Gastrocnemius medialis (tissue), 4 donors: ENCODE data around the gene NAV3. TPM values are rescaled to one million over a fixed set of nuclear protein-coding genes. Genes with fewer than 3 reads are reported as not detected.

Source experiments
- ATAC-seq, 2 donors: fragments of 150-250 bp; one replicate each; pipeline ENCODE4 v1.9.1; 2016
- DNase-seq, 2 donors: peaks; one replicate each; pipeline ENCODE4 v3.0.0-alpha.2; 2019
- H3K27ac ChIP-seq, 4 donors: fragments of 200-600 bp; sonication (generic); 1 replicate in 1 of 4; 2 replicates in 3 of 4; pipeline ENCODE4 v1.5.1; 2016 to 2018; ENCODE audit warnings: mild to moderate bottlenecking in 2 of 4, moderate library complexity in 1 of 4
- H3K27me3 ChIP-seq, 3 donors: fragments of 200-600 bp; sonication (generic) in 2 of 3; 1 replicate in 1 of 3; 2 replicates in 2 of 3; pipeline versions ENCODE4 v1.5.1 to v1.6.0; 2016 to 2019; ENCODE audit warnings: mild to moderate bottlenecking in 1 of 3, moderate library complexity in 1 of 3
- H3K36me3 ChIP-seq, 2 donors: fragments of 200-600 bp; sonication (generic) in 1 of 2; one replicate each; pipeline ENCODE4 v1.5.1; 2017 to 2018
- H3K4me1 ChIP-seq, 2 donors: fragments of 200-600 bp; sonication (generic) in 1 of 2; one replicate each; pipeline ENCODE4 v1.5.1; 2016 to 2017; ENCODE audit warnings: mild to moderate bottlenecking in 2 of 2
- H3K4me3 ChIP-seq, 4 donors: fragments of 200-600 bp; sonication (generic) in 3 of 4; 1 replicate in 1 of 4; 2 replicates in 3 of 4; pipeline ENCODE4 v1.5.1; 2016 to 2019; ENCODE audit warnings: mild to moderate bottlenecking in 2 of 4
- H3K9me3 ChIP-seq, 3 donors: fragments of 200-600 bp; sonication (generic) in 2 of 3; 1 replicate in 1 of 3; 2 replicates in 2 of 3; pipeline ENCODE4 v1.5.1; 2016 to 2019
- POLR2A ChIP-seq, 2 donors: fragments of 450-650 bp; IDR thresholded peaks; one replicate each; pipeline ENCODE4 v1.6.1; 2017; ENCODE audit warnings: antibody characterized with exemption in 2 of 2, mild to moderate bottlenecking in 2 of 2, moderate library complexity in 2 of 2
- in situ Hi-C, 4 donors: fragments of 200-750 bp; cut with MboI; loops; one replicate each; pipeline versions ENCODE4 v1.15.0 to v1.8.0; 2017; ENCODE audit warnings: low sequenced_read_pairs in 4 of 4
- intact Hi-C: fragments of 100-400 bp; cut with DNase I; formaldehyde crosslinking; loops from one replicate; pipeline ENCODE4 v1.15.1; 2023; ENCODE audit warnings: low total_unique reads
- total RNA-seq, 4 donors: library from RNA; depleted of rRNA; stranded (reverse); fragments of >200 nt; gene quantifications; one replicate each; pipeline versions ENCODE4 v1.1.0 to v1.2.3, GENCODE V29; 2016
- TF ChIP-seq, protein P1 (sequence below), 5 experiments: fragments of 450-650 bp in 3 of 5; fragments of 200-600 bp in 2 of 5; sonication (generic) in 2 of 5; IDR thresholded peaks in 4 of 5; conservative IDR thresholded peaks in 1 of 5; 1 replicate in 4 of 5; 2 replicates in 1 of 5; pipeline ENCODE4 v1.5.1; 2016 to 2019; ENCODE audit warnings: antibody characterized with exemption in 5 of 5, mild to moderate bottlenecking in 3 of 5, moderate library complexity in 3 of 5

The NAV3 gene
- total RNA-seq, 4 donors from 2014 or later = 0.87 to 2.5 (median 2.0) TPM

DNA sequence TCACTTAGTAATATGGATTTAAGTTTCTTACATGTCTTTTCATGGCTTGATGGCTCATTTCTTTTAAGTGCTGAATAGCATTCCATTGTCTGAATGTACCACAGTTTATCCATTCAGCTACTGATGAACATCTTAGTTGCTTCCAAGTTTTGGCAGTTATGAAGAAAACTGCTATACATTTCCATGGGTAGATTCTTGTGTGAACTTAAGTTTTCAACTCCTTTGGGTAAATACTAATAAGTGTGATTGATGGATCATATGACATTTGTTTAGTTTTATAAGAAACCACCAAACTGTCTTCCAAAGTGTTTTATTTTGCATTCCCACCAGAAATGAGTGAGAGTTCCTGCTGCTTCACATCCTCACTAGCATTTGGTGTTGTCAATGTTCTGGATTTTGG, 119.2 kb downstream of the NAV3 start:
- Histone ChIP-seq H3K4me3 (no peak overlapping the region), H3K9me3 (no peaks in the 10 kb centered on the region), H3K27ac (no peak overlapping the region), H3K27me3 (no peaks in the 10 kb centered on the region), H3K36me3 (no peaks in the 10 kb centered on the region), H3K4me1 (no peaks in the 10 kb centered on the region)
- ATAC-seq (no peak), DNase-seq (no peak)
- intact Hi-C loops (no loop called here), in situ Hi-C loops (no loop called here)
- TF ChIP-seq, protein P1, sequence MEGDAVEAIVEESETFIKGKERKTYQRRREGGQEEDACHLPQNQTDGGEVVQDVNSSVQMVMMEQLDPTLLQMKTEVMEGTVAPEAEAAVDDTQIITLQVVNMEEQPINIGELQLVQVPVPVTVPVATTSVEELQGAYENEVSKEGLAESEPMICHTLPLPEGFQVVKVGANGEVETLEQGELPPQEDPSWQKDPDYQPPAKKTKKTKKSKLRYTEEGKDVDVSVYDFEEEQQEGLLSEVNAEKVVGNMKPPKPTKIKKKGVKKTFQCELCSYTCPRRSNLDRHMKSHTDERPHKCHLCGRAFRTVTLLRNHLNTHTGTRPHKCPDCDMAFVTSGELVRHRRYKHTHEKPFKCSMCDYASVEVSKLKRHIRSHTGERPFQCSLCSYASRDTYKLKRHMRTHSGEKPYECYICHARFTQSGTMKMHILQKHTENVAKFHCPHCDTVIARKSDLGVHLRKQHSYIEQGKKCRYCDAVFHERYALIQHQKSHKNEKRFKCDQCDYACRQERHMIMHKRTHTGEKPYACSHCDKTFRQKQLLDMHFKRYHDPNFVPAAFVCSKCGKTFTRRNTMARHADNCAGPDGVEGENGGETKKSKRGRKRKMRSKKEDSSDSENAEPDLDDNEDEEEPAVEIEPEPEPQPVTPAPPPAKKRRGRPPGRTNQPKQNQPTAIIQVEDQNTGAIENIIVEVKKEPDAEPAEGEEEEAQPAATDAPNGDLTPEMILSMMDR (IDR thresholded peaks at IDR 0.05 in 4 of 5, conservative IDR thresholded peaks at IDR 0.05 in 1 of 5) = no peak
- no peak for TF ChIP-seq POLR2A (IDR thresholded peaks at IDR 0.05)

DNA sequence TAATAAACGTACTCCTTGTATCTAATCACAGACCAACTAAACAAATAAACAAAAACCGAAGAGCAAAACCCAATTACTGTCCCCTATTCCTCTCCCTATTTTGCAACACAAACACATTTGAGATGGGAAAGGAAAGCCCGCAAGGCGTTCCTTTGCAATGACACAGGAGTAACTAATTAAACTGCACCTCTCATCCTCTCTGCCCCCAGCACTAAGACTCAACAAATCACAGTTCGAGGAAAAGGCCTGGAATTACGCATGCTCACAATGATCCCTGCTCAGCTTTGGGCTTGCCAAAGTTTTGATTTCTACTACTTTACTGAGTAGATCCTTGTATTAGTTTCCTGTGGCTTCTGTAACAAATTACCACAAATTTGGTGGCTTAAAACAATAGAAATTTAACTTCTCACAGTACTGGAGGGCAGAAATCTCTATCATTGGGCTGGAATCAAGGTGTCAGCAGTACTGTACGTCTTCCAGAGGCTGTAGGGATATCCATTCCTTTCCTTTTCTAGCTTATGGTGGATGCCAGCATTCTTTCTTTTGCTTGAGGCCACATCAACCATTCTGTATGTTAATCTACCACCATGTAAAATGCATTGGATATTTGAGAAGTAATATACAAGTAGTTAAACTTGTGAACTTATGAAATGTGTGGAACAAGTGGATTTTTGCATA, 123.0 kb downstream of the NAV3 start:
- no peak overlapping the region for H3K27ac ChIP-seq
- H3K27me3 ChIP-seq = no peaks in the 10 kb centered on the region
- no peaks in the 10 kb centered on the region for H3K9me3 ChIP-seq
- H3K36me3 ChIP-seq = no peaks in the 10 kb centered on the region
- TF ChIP-seq POLR2A (IDR thresholded peaks at IDR 0.05) = no peak
- TF ChIP-seq, protein P1 (IDR thresholded peaks at IDR 0.05 in 4 of 5, conservative IDR thresholded peaks at IDR 0.05 in 1 of 5) = no peak
- ATAC-seq (no peak), DNase-seq (no peak)
- H3K4me1 ChIP-seq = no peaks in the 10 kb centered on the region
- in situ Hi-C loops = no loop called here
- no peak overlapping the region for H3K4me3 ChIP-seq
- intact Hi-C loops = no loop called here

DNA sequence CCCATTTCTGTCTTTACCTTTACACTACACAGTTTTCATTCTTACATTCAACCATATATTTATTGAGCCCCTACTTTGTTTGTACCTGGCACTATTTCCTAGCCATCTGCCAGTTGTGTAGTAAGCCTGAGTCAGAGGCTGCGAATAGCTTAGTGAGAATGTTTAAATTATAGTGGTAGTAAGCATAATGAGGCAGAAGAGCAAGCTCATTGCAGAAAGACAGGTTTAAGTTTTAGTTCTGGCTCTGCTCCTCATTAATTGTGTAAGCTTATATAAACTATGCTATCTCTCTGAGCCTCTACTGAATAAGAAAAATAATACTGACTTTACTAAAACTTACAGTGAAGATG, 123.5 kb downstream of the NAV3 start:
- no peaks in the 10 kb centered on the region for H3K9me3 ChIP-seq
- ATAC-seq = no peak
- intact Hi-C loops = no loop called here

DNA sequence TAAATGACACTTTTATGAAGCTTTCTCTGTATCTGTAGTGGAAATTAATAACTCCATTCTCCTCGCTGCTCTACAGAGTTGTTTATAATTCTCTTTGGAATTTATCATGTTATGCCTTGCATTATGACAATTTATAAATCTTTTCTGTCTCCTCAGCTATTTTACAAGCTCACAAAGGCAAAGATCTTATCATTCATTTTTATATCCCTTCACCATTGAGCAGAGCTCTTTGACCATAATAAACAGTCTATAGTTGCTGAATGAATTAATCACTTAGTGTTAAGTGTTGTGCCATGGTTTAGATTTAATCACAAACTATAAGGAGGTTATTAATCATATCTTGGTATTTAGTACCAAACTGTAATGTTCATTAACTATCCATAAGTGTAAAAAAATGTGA, 126.4 kb downstream of the NAV3 start:
- no peaks in the 10 kb centered on the region for H3K4me1 ChIP-seq
- no peaks in the 10 kb centered on the region for H3K9me3 ChIP-seq
- H3K27me3 ChIP-seq = no peaks in the 10 kb centered on the region
- no peaks in the 10 kb centered on the region for H3K36me3 ChIP-seq
- intact Hi-C loops (no loop called here), in situ Hi-C loops (no loop called here)
- H3K27ac ChIP-seq = no peak overlapping the region
- ATAC-seq = no peak
- no peak for DNase-seq
- TF ChIP-seq, protein P1 (IDR thresholded peaks at IDR 0.05 in 4 of 5, conservative IDR thresholded peaks at IDR 0.05 in 1 of 5) = no peak
- no peak for TF ChIP-seq POLR2A (IDR thresholded peaks at IDR 0.05)
- H3K4me3 ChIP-seq = no peak overlapping the region

More for the DNA sequence above, 123.5 kb downstream of the NAV3 start:
- H3K36me3 ChIP-seq = no peaks in the 10 kb centered on the region
- H3K27ac ChIP-seq = no peak overlapping the region
- DNase-seq = no peak
- no peak for TF ChIP-seq POLR2A (IDR thresholded peaks at IDR 0.05)
- TF ChIP-seq, protein P1 (IDR thresholded peaks at IDR 0.05 in 4 of 5, conservative IDR thresholded peaks at IDR 0.05 in 1 of 5) = no peak
- no peak overlapping the region for H3K4me3 ChIP-seq
- in situ Hi-C loops = no loop called here
- no peaks in the 10 kb centered on the region for H3K4me1 ChIP-seq
- H3K27me3 ChIP-seq = no peaks in the 10 kb centered on the region
